Raji (cell line): ENCODE measurements around the gene SEC16B.

Experiments used
- POLR2A ChIP-seq: IDR thresholded peaks from 2 replicates; pipeline ENCODE4 v1.6.1; 2011; ENCODE audit warnings: low read depth, low read length, control low read depth; ENCODE audit not compliant: insufficient read depth

The SEC16B gene

DNA sequence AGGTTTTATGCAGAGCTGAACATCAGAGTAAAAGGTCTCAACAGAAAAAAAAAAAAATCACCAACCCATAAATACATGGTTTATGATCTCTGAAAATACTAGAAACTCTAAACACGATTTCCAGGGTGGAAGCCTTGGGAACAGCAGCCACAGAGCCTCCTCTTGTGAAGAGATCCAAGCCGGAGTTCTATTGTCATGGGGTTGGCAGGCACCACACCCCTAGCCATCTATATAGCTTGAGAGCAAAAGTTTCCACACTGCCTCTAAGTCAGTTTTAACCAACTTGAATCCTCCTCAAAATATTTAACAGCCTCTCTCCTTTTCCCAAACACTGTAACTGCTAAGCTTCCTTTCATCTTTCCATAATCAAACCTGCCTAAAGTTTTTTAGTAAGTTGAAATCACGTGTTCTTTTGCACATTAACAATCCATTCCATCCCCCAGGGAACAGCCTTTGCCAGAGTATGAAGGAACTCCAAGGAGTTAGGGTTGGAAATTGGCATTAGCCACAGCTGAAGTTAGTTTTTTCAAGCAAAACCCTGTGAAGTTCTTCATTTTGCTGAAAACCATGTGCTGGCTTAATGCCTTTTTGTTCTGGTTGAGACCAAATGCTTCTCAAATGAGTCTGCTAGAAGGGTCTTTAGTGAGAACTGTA, 13.8 kb upstream of the SEC16B start:
- no peak for TF ChIP-seq POLR2A

DNA sequence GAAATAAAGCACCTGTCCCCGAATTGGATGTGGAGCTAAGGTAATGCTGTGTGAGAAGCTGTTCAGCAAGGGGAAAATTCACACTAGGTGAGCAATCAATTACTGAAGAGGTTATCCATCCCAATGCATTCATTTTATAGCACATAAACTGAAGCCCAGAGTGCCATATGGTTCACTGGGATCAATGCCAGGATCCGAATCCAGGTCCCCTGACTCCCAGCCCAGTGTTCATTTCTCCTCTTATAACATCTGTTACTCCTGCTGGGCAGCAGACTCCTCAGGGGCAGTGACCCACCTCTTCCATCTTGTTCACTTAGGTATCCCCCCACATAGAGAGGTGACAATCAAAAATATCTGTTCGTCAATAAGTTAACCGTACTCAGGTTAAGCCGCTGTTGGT, 13.2 kb upstream of the SEC16B start:
- no peak for TF ChIP-seq POLR2A

DNA sequence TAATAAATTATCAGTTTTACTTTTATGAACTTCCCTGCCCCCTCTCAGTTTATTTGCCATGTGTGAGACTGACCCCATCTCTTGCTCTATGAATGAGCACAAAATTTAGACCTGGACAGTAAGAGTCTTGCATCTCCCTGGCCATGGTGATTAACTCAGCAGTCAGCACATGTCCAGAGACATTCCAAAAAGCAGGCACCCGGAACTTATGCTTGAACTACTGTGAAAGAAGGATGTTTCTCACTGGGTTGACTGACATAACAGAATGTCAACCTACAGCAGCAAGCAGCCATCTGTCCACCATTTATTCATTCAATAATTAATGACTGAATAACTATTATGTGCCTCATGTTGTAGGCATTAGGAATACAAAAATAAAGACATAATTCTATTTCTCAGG, 11.3 kb upstream of the SEC16B start:
- TF ChIP-seq POLR2A: no peak

DNA sequence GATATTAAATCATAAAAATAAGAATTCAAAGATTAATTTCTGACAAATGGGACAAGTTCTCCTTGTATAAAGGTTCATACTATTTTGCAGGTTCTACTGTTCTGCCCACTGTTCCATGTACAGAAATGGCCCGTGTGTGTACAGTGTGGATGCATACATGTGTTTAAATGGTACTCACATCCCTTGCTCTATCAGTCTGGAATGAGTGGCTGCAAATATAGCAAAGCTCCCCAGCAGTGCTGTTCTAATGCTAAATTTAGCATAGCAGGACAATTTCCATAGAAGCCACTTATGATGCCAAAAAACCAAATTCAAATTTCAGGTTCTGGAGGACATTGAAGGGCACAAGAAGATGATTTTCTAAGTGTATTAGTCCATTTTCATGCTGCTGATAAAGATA, 9.4 kb upstream of the SEC16B start:
- no peak for TF ChIP-seq POLR2A

DNA sequence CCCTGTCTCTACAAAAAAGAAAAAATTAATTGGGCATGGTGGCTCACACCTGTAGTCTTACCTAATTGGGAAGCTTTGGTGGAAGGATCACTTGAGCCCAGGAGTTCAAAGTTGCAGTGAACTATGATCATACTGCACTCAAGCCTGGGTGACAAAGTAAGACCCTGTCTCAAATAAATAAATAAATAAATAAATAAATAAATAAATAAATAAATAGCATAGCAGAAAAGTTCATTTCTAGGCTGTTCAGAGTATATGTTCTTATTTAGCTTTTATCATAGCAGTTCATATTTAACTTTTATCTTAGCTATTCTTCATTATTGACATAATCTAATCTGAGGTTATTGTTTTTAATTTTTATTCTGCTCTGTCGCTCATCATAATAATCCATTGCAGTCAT, 8.7 kb upstream of the SEC16B start:
- no peak for TF ChIP-seq POLR2A

DNA sequence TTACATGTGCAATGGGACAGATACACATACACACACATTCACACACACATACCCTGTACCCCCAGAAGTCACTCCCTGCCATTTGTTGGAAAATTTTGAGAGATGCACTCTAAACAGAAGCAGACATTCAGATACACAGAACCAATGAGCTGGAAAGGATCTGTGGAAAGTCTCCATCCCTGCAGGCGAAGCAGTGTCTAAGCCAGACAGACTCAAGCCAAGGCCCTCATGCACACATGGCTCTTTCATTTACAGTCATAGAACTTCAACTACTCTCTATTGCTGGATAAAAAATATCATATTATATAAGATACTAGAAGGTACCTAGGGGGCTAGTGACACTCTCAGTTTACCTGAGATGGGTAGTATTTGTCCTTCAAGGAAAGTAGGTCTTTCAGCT, 7.3 kb upstream of the SEC16B start:
- TF ChIP-seq POLR2A: no peak

DNA sequence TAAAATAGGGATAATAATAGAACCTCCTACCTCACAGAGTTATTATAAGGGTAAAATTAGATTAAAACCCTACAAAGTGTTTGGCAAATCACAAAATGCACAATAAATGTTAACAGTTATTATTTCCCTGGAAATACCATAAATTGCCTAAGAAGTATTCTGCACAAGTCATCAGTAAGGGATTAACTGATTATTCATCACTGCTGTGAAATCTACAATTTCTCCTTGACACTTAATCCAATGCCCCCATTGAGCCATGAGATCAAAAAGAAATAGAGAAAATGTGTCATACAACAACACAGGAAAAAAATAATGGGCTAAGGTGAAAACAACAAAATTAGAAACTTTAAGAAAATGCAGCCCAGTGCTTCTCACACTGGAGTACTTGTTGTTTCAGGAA, 6.7 kb upstream of the SEC16B start:
- no peak for TF ChIP-seq POLR2A

DNA sequence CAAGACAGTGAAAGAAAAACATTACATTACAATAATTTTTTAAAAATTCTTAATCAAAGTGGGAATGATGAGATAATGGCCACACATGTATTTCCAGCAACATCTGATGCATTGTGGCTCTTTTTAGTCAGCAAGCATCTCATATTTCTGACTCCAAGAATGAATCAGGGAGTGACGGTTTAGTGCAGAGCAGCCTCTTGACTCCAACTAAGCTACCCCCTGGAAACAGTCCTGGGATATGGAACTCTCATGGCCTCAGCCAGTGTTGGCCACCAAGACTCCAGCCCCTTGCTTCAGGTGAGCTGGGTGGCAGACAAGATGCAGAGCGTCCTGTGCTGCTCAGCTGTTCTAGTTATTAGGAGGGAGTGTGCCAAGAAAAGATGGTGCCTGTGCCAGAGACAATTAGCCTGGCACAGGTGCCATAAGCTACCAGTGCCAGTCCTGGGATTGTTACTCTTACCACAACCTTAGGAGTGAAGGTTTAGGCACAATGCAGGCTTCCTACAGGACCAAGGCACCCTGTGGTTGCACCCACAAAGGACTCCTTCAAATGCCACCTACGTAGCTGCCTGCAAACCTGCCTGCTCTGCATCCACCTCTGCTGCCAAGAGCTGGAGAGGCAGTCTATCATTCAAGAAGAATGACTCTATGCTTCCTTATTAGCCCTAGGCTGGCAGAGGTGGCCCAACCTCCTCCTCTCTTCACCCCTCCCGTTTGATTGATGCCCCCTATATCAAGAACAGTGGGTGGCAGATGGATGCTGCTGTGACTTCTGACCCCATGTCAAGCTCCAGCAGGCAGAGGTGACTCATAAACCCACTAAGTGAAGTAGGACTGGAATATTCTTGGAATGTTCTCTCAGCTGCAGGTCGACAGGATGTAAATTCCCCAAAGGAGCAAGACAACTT, 6.0 kb upstream of the SEC16B start:
- no peak for TF ChIP-seq POLR2A

DNA sequence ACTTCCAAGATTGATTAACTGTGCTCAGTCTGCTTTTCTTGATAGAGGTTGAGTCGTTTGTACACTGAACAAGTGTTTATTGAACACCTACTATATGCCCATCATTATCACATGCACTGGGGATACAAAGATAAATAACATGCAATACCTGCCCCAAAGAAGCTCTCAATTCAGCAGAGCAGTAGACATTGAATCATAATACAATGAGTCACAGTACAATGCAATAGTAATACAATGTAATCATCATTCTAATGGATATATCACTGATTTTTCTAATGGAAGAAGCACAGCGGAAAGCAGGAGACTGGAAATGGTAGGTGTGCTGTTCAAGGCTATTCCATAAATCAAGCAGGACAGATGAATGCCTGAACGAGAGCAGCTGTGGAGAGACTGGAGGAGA, 3.7 kb upstream of the SEC16B start:
- no peak for TF ChIP-seq POLR2A

DNA sequence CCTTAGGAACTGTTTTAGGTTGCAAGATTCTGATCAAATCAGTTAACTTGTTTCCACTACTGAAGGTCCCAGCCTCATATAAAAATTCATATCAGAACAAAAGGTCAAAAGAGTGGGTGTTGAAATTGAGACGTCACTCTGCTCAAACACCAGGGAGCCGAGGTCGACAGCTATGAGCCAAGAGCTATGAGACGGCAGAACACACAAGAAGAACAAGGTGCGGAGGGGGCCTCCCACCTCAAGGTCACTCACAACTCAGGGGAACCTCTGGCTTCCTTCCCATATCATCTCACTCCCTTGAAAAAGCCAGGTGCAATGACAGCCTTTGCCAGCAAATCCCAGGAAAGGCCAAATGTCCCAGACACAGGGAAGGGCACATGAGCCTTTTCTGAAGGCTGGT, 749 bp downstream of the SEC16B start:
- TF ChIP-seq POLR2A: no peak

DNA sequence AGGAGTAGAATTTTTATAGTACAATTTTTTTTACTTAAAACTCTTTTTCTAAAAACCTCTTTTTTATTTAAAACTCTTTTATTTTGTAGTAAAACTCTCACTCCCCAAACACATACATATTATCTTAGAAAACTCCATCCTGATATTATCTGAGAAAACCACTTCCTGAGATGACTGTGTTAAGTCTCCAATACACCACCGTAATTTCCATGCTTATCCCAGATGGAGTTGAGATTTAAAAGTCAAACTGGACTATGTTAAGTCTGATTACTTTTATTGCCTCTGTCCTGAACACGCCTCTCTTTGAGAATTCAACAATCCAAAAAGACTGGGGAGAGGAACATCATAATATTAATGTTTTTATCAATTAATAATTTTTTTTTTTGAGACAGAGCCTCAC, 3.7 kb downstream of the SEC16B start:
- no peak for TF ChIP-seq POLR2A

DNA sequence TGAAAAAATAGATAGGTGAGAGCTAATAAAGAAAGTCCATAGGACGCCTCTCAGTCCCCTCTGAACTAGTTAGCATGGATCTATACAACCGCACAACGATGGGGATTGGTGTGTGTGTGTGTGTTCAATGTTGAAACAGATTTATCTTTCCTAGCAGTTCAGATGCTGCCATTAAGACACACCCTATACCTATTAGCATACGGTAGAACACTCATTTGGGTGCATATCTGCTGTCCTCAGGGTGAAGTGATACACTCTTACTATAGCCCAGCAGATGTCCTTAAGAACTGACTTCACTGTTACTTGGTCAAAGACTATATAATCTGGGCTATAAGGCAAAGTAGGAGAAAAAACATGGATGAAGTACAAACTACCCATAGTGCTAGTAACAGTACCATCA, 4.6 kb downstream of the SEC16B start:
- no peak for TF ChIP-seq POLR2A

DNA sequence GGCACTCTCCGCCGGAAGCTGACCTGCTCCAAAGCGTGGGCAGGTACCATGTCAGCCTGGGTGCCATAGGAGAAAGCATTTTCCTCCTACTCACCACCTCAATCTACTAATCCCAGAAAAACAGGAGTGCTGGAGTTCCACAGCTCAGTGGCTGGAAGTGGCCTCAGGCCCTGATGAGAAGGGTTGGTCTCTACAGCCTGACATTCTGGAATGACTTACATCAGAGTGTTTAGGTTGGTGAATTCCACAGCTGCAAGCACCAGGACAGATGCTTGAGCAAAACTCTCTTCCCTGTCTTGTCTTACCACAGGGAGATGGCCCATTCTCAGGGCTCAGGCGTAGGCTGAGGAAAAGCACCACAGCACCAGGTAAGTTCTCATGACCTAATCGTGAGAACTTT, 5.5 kb downstream of the SEC16B start:
- no peak for TF ChIP-seq POLR2A

DNA sequence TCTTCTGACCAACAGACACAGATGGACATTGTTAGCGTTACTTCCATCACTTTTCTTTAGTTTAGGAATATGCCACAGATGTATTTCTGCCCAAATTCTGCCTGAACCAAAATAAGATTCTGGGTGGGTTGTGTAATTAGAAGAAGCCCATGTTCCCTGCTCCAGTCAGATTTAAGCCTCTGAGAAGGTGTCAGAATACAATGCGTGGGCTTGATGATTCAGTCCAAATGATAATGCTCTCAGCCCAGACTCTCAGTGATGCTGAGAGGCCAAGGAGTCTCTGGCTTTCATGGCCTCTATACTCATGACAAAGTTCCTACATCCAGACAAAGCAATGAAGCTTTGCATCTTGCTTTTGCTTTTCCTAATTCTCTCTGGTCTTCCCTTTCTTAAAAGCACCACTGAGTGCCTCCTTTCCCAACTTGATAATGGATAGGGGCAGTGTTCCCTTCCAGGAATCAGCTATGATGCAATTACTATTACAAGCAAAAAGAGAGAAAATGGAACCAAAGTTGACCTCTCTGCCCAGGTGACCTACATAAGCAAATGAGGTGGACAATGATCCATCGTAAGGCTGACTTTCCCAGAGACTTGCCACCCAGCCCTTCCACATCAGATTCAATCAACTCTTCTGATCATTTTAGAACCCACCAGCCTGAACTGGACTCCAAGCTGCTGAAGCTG, 8.8 kb downstream of the SEC16B start:
- TF ChIP-seq POLR2A: no peak

DNA sequence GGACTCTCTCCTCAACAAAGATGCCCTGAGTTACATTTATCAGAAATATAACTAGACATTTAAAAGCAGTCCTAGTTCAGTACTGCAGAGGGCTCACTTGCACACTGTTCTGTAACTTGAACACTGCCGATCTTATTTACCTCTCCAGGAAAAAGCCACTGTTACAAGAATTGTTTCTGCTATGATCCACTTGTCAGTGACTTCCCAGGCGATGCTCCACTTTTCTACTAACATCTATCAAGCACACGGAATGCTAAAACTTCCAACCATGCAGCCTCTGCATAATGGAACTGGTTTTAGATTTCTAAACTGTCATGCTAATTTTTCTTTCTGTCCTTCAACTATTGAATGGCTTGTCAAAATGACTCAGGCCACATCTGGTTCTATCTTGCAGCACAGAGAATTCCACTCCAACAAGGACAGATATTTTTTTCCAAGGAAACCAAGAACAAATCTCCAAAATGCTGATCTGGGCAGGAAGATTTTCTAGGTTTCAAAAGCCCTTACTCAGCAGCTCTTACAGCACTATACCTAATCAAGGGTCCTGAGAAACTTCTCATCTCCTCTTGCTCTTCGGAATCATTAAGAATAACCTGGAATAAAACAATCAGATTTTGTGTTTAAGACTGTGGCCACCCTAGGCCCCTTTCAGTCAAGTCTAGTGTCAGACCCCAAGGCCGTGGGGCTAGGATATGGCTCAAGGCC, 9.9 kb downstream of the SEC16B start:
- no peak for TF ChIP-seq POLR2A
